ENCODE data around the gene MUCL3. TPM values are rescaled to one million over a fixed set of nuclear protein-coding genes. Genes with fewer than 3 reads are reported as not detected.
"Not testable (repeated sequence)": the region's sequence is repeated elsewhere in the genome, so short reads cannot be mapped to it uniquely, and the experiment has no call there.

Gene MUCL3
- polyA plus RNA-seq, 1 donor (not counting 4 experiments of a cell fraction or from before 2014, with no cell fraction given), result not detected

DNA sequence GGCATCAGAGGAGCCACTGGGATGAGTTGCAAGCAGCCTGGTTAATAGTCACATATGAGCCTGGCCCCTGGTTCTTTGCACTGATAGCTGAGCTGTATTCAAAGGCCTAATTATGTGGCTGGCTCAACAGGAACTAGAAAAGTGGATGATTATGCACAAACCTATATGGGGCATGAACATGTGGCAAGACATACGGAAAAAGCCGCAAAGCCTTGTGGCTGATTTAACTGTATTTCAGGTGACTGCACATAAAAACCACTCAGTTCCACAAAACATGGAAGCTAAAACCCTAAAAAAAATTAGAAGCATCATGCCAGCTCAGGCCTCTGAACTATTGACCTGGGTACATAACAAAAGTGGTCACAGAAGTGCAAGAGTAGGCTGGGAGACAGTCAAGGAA lies 56.5 kb downstream of the MUCL3 start:
- dilution Hi-C loops (cut with MboI; ENCODE audit: extremely low pct_ligation_motif_present, low sequenced_read_pairs), result no loop called here
- no peaks in the 10 kb centered on the region for H3K27me3 ChIP-seq (ENCODE audit: control insufficient read depth, extremely low read depth, insufficient read depth, low read length)
- no peak overlapping the region for H3K4me2 ChIP-seq (ENCODE audit: control insufficient read depth, extremely low read depth, insufficient read depth, low read depth, low read length)
- no peaks in the 10 kb centered on the region for H4K20me1 ChIP-seq (ENCODE audit: control insufficient read depth, extremely low read depth, insufficient read depth, low read length)
- no peaks in the 10 kb centered on the region for H3K36me3 ChIP-seq (ENCODE audit: control insufficient read depth in 2 of 2, extremely low read depth in 1 of 2, insufficient read depth in 2 of 2, low read length in 2 of 2)
- FAIRE-seq (no peak), DNase-seq (ENCODE audit: low read depth, low spot score) (no peak)
- no peaks in the 10 kb centered on the region for H3K9me3 ChIP-seq (ENCODE audit: control insufficient read depth, low read depth, low read length)
- H3K4me1 ChIP-seq (ENCODE audit: control insufficient read depth, extremely low read depth, insufficient read depth, low read length), result no peaks in the 10 kb centered on the region
- H3K9ac ChIP-seq (ENCODE audit: control insufficient read depth, extremely low read depth, insufficient read depth, low read length), result no peak overlapping the region
- H3K27ac ChIP-seq (ENCODE audit: control insufficient read depth, insufficient read depth, low read length), result no peak overlapping the region
- no peak for TF ChIP-seq EZH2 (IDR thresholded peaks at IDR 0.05; ENCODE audit: low read length)
- TF ChIP-seq, protein P1, sequence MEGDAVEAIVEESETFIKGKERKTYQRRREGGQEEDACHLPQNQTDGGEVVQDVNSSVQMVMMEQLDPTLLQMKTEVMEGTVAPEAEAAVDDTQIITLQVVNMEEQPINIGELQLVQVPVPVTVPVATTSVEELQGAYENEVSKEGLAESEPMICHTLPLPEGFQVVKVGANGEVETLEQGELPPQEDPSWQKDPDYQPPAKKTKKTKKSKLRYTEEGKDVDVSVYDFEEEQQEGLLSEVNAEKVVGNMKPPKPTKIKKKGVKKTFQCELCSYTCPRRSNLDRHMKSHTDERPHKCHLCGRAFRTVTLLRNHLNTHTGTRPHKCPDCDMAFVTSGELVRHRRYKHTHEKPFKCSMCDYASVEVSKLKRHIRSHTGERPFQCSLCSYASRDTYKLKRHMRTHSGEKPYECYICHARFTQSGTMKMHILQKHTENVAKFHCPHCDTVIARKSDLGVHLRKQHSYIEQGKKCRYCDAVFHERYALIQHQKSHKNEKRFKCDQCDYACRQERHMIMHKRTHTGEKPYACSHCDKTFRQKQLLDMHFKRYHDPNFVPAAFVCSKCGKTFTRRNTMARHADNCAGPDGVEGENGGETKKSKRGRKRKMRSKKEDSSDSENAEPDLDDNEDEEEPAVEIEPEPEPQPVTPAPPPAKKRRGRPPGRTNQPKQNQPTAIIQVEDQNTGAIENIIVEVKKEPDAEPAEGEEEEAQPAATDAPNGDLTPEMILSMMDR (optimal IDR thresholded peaks at IDR 0.05 in 1 of 3, IDR thresholded peaks at IDR 0.05 in 1 of 3, conservative IDR thresholded peaks at IDR 0.05 in 1 of 3; ENCODE audit: extremely low read depth in 1 of 3, insufficient read depth in 2 of 3, low read length in 3 of 3), result no peak
- H2AFZ ChIP-seq (ENCODE audit: control insufficient read depth, low read length), result no peak overlapping the region
- H3K4me3 ChIP-seq (ENCODE audit: control insufficient read depth in 2 of 3, extremely low read depth in 1 of 3, insufficient read depth in 2 of 3, low read depth in 1 of 3, low read length in 3 of 3), result no peak overlapping the region
- no peaks in the 10 kb centered on the region for H3K79me2 ChIP-seq (ENCODE audit: control insufficient read depth, insufficient read depth, low read length)
- no peaks in the 10 kb centered on the region for H3K9me1 ChIP-seq (ENCODE audit: control insufficient read depth, extremely low read depth, insufficient read depth, low read length)

DNA sequence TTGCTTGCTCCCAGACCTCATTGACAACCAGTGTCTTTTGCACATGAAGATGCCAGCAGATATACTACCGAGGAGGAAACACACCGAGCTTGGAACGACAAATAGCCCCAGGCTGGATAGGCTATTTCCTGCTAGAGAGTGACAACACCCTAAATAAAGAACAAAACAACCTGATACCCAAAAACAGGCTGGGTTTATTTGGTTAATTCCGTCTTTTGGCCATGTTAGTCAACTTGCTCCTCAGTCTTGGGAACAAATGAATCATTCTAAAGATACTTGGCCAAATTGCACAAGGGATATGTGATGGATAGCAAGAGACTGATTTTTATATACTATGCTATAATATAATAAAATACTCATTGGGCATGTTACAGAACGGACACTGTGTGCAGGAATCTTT lies 58.0 kb downstream of the MUCL3 start:
- no peaks in the 10 kb centered on the region for H3K4me1 ChIP-seq (ENCODE audit: control insufficient read depth, extremely low read depth, insufficient read depth, low read length)
- no peaks in the 10 kb centered on the region for H3K79me2 ChIP-seq (ENCODE audit: control insufficient read depth, insufficient read depth, low read length)
- no peaks in the 10 kb centered on the region for H3K9me1 ChIP-seq (ENCODE audit: control insufficient read depth, extremely low read depth, insufficient read depth, low read length)
- no peaks in the 10 kb centered on the region for H3K27me3 ChIP-seq (ENCODE audit: control insufficient read depth, extremely low read depth, insufficient read depth, low read length)
- H3K4me2 ChIP-seq (ENCODE audit: control insufficient read depth, extremely low read depth, insufficient read depth, low read depth, low read length), result no peak overlapping the region
- H3K9me3 ChIP-seq (ENCODE audit: control insufficient read depth, low read depth, low read length), result no peaks in the 10 kb centered on the region
- TF ChIP-seq, protein P1 (optimal IDR thresholded peaks at IDR 0.05 in 1 of 3, IDR thresholded peaks at IDR 0.05 in 1 of 3, conservative IDR thresholded peaks at IDR 0.05 in 1 of 3; ENCODE audit: extremely low read depth in 1 of 3, insufficient read depth in 2 of 3, low read length in 3 of 3), result no peak
- no peak for TF ChIP-seq EZH2 (IDR thresholded peaks at IDR 0.05; ENCODE audit: low read length)
- H3K9ac ChIP-seq (ENCODE audit: control insufficient read depth, extremely low read depth, insufficient read depth, low read length), result no peak overlapping the region
- H4K20me1 ChIP-seq (ENCODE audit: control insufficient read depth, extremely low read depth, insufficient read depth, low read length), result no peaks in the 10 kb centered on the region
- dilution Hi-C loops (cut with MboI; ENCODE audit: extremely low pct_ligation_motif_present, low sequenced_read_pairs), result no loop called here
- DNase-seq (ENCODE audit: low read depth, low spot score) (no peak), FAIRE-seq (no peak)
- H2AFZ ChIP-seq (ENCODE audit: control insufficient read depth, low read length), result no peak overlapping the region
- H3K4me3 ChIP-seq (ENCODE audit: control insufficient read depth in 2 of 3, extremely low read depth in 1 of 3, insufficient read depth in 2 of 3, low read depth in 1 of 3, low read length in 3 of 3), result no peak overlapping the region
- no peak overlapping the region for H3K27ac ChIP-seq (ENCODE audit: control insufficient read depth, insufficient read depth, low read length)
- H3K36me3 ChIP-seq (ENCODE audit: control insufficient read depth in 2 of 2, extremely low read depth in 1 of 2, insufficient read depth in 2 of 2, low read length in 2 of 2), result no peaks in the 10 kb centered on the region

DNA sequence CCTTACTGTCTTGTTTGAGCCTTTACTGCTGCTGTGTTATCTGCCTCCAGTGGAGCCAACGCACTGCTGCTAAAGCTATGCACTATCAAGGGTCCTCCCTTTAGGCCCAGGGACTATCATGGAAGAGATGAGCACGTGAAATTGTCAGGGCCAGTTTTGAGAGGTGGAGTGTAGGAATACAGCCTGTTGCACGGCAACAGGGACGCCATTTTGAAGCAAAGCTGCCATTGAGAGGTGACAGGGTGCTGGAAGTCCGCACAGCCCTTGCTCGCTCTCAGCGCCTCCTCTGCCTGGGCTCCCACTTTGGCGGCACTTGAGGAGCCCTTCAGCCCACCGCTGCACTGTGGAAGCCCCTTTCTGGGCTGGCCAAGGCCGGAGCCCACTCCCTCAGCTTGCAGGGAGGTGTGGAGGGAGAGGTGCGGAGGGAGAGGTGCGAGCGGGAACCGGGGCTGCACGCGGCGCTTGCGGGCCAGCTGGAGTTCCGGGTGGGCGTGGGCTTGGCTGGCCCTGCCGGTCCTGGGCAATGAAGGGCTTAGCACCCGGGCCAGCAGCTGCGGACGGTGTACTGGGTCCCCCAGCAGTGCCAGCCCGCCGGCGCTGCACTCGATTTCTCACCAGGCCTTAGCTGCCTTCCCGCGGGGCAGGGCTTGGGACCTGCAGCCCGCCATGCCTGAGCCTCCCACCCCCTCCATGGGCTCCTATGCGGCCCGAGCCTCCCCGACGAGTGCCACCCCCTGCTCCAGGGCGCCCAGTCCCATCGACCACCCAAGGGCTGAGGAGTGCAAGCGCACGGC lies 59.5 kb downstream of the MUCL3 start:
- H3K4me1 ChIP-seq (ENCODE audit: control insufficient read depth, extremely low read depth, insufficient read depth, low read length); H3K27me3 ChIP-seq (ENCODE audit: control insufficient read depth, extremely low read depth, insufficient read depth, low read length); H3K36me3 ChIP-seq (ENCODE audit: control insufficient read depth in 2 of 2, extremely low read depth in 1 of 2, insufficient read depth in 2 of 2, low read length in 2 of 2); DNase-seq (ENCODE audit: low read depth, low spot score); H2AFZ ChIP-seq (ENCODE audit: control insufficient read depth, low read length); FAIRE-seq; H3K9me3 ChIP-seq (ENCODE audit: control insufficient read depth, low read depth, low read length); dilution Hi-C loops (cut with MboI; ENCODE audit: extremely low pct_ligation_motif_present, low sequenced_read_pairs); H3K4me3 ChIP-seq (ENCODE audit: control insufficient read depth in 2 of 3, extremely low read depth in 1 of 3, insufficient read depth in 2 of 3, low read depth in 1 of 3, low read length in 3 of 3); H3K27ac ChIP-seq (ENCODE audit: control insufficient read depth, insufficient read depth, low read length); H3K4me2 ChIP-seq (ENCODE audit: control insufficient read depth, extremely low read depth, insufficient read depth, low read depth, low read length); H4K20me1 ChIP-seq (ENCODE audit: control insufficient read depth, extremely low read depth, insufficient read depth, low read length); H3K9me1 ChIP-seq (ENCODE audit: control insufficient read depth, extremely low read depth, insufficient read depth, low read length); H3K9ac ChIP-seq (ENCODE audit: control insufficient read depth, extremely low read depth, insufficient read depth, low read length); H3K79me2 ChIP-seq (ENCODE audit: control insufficient read depth, insufficient read depth, low read length): not testable (repeated sequence)

All from keratinocyte (primary cell).